Calu3 (cell line): ENCODE results near the gene IFNGR2. TPM values are rescaled to one million over a fixed set of nuclear protein-coding genes. Genes with fewer than 3 reads are reported as not detected.
"Not testable (repeated sequence)": the region's sequence is repeated elsewhere in the genome, so short reads cannot be mapped to it uniquely, and the experiment has no call there.

Experiments
- BruUV-seq: library from RNA; stranded (reverse); fragments of 400-500 nt; replicated peaks from 2 replicates; lab custom pipeline; 2021; lab: Mats Ljungman, UMichigan
- CTCF ChIA-PET: fragments of 300-600 bp; sonication (Branson Sonifier 250); formaldehyde crosslinking; loops from one replicate; lab custom pipeline; 2022; ENCODE audit warnings: antibody characterized with exemption; lab: Charles Lee
- DNase-seq: peaks from one replicate; pipeline ENCODE4 v3.0.0; 2022
- H3K27ac Mint-ChIP-seq: one replicate; pipeline ENCODE4 v1.8.0; 2022; ENCODE audit warnings: mixed read lengths; ENCODE audit not compliant: unreplicated experiment
- H3K27me3 Mint-ChIP-seq: one replicate; pipeline ENCODE4 v1.8.0; 2022; ENCODE audit warnings: mixed read lengths; ENCODE audit not compliant: unreplicated experiment
- H3K36me3 Mint-ChIP-seq: one replicate; pipeline ENCODE4 v1.8.0; 2022; ENCODE audit warnings: mild to moderate bottlenecking, moderate library complexity, mixed read lengths; ENCODE audit not compliant: insufficient read depth, unreplicated experiment
- H3K4me1 Mint-ChIP-seq: one replicate; pipeline ENCODE4 v1.8.0; 2022; ENCODE audit warnings: mild to moderate bottlenecking, low read depth, mixed read lengths; ENCODE audit not compliant: unreplicated experiment
- H3K4me3 Mint-ChIP-seq: one replicate; pipeline ENCODE4 v1.8.0; 2022; ENCODE audit warnings: mild to moderate bottlenecking, low read depth, moderate library complexity, mixed read lengths; ENCODE audit not compliant: unreplicated experiment
- H3K9me3 Mint-ChIP-seq: one replicate; pipeline ENCODE4 v1.8.0; 2022; ENCODE audit warnings: low read depth, mixed read lengths; ENCODE audit not compliant: unreplicated experiment
- CTCF ChIP-seq: fragments of 200-600 bp; IDR thresholded peaks from one replicate; pipeline ENCODE4 v1.8.0; 2022; ENCODE audit warnings: antibody characterized with exemption; ENCODE audit not compliant: unreplicated experiment
- intact Hi-C: fragments of 100-400 bp; cut with micrococcal nuclease; formaldehyde crosslinking; loops from one replicate; pipeline ENCODE4 v1.10.0; 2022; ENCODE audit not compliant: unreplicated experiment
- total RNA-seq: library from RNA; stranded (reverse); gene quantifications from 2 replicates; pipeline ENCODE4 v1.2.3, GENCODE V29; 2022

The IFNGR2 gene
- total RNA-seq, 1 experiment from 2014 or later, result 59.8 TPM

GRCh38 chr21:33359446-33359845, 43.8 kb upstream of the IFNGR2 start:
- no peak for TF ChIP-seq CTCF
- H3K9me3 Mint-ChIP-seq, result no peaks in the 10 kb centered on the region
- intact Hi-C loops, result no loop called here
- BruUV-seq, result no TSS peak
- H3K27me3 Mint-ChIP-seq, result no peaks in the 10 kb centered on the region
- H3K36me3 Mint-ChIP-seq, result peaks cover 5% of the 10 kb centered on the region
- DNase-seq, result no peak
- no peak overlapping the region for H3K4me3 Mint-ChIP-seq
- H3K4me1 Mint-ChIP-seq, result peaks cover 8% of the 10 kb centered on the region
- CTCF ChIA-PET, result interaction anchor here (0.5 kb wide), 1 partner anchor 8 kb away, joined by 4 read pairs; no protein-coding TSS in a partner anchor
- H3K27ac Mint-ChIP-seq, result no peak overlapping the region

- no TSS peak for BruUV-seq
- Mint-ChIP-seq H3K27ac (no peak overlapping the region), H3K9me3 (no peaks in the 10 kb centered on the region), H3K36me3 (peaks cover 5% of the 10 kb centered on the region), H3K4me3 (no peak overlapping the region), H3K4me1 (peaks cover 8% of the 10 kb centered on the region), H3K27me3 (no peaks in the 10 kb centered on the region)
- TF ChIP-seq CTCF, result no peak
- no peak for DNase-seq
- CTCF ChIA-PET, result interaction anchor here (0.7 to 2.5 kb wide), 6 partner anchors 20 to 110 kb away, joined by 3 to 24 read pairs (median 7); no protein-coding TSS in a partner anchor
- intact Hi-C loops, result loop anchor here (2.0 kb wide), 2 partner anchors 53 to 85 kb away; no protein-coding TSS in a partner anchor
Measured at GRCh38 chr21:33360281-33360680, 42.9 kb upstream of the IFNGR2 start.

- TF ChIP-seq CTCF, result peak; percentile 67
- H3K4me1 Mint-ChIP-seq, result peaks cover 8% of the 10 kb centered on the region
- CTCF ChIA-PET, result interaction anchor here (0.6 to 2.5 kb wide), 23 partner anchors 9 to 578 kb away, joined by 3 to 24 read pairs (median 5); partner anchors contain the start of genes IFNAR1 and IL10RB
- H3K27ac Mint-ChIP-seq, result no peak overlapping the region
- DNase-seq, result peak; percentile 83
- H3K27me3 Mint-ChIP-seq, result no peaks in the 10 kb centered on the region
- peak overlapping the region; percentile 0 for H3K4me3 Mint-ChIP-seq
- intact Hi-C loops, result loop anchor here (2.0 kb wide), 2 partner anchors 52 to 84 kb away; no protein-coding TSS in a partner anchor
- no peaks in the 10 kb centered on the region for H3K9me3 Mint-ChIP-seq
- no TSS peak for BruUV-seq
- H3K36me3 Mint-ChIP-seq, result peaks cover 5% of the 10 kb centered on the region
Measured at GRCh38 chr21:33360881-33361602, 42.2 kb upstream of the IFNGR2 start.

- H3K27ac Mint-ChIP-seq, result peak overlapping the region; percentile 33
- no peak for TF ChIP-seq CTCF
- no peaks in the 10 kb centered on the region for H3K27me3 Mint-ChIP-seq
- intact Hi-C loops, result no loop called here
- no TSS peak for BruUV-seq
- H3K9me3 Mint-ChIP-seq, result peaks cover under 1% of the 10 kb centered on the region
- peak overlapping the region; percentile 0 for H3K4me3 Mint-ChIP-seq
- peaks cover under 1% of the 10 kb centered on the region for H3K36me3 Mint-ChIP-seq
- CTCF ChIA-PET, result interaction anchor here (0.6 to 2.5 kb wide), 14 partner anchors 8 to 577 kb away, joined by 3 to 24 read pairs (median 7); no protein-coding TSS in a partner anchor
- peaks cover 8% of the 10 kb centered on the region for H3K4me1 Mint-ChIP-seq
- no peak for DNase-seq
Measured at GRCh38 chr21:33362044-33362555, 41.1 kb upstream of the IFNGR2 start.

- H3K4me1 Mint-ChIP-seq, H3K36me3 Mint-ChIP-seq, CTCF ChIA-PET, intact Hi-C loops, H3K4me3 Mint-ChIP-seq, H3K27ac Mint-ChIP-seq, H3K27me3 Mint-ChIP-seq, BruUV-seq, H3K9me3 Mint-ChIP-seq, DNase-seq: not testable (repeated sequence)
Measured at GRCh38 chr21:33363911-33364609, 39.2 kb upstream of the IFNGR2 start.
